ENCODE measurements around the gene OBI1.

DNA sequence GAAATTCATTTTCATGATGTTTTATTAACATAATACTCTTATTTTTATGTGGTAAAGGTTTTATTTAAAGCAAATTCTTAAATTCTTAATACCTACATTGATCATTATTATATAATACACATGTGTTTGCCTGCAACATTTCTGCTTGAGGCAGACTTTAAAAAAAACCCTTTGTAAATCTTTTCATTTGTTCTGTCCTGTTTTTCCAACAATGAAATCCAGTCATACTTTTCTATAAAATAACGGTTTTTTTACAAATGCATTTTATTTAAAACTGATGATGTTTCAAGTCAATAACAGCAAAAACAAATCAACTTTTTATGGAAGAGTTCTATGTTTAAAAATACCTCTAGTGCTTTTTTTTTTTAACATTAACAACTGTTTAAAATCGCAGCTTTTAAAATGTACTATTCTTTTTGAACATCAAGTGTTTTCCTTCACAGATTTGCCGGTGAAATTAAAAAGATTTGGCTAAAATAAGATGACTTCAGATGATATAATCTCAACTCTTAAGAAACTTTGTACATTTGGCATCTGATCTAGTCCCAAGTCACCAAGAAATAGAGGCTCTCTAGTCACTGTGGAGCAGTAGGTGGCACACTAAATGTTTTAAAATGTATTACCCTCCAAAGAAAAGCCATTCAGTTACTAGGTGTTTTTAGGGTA lies 60.7 kb downstream of the OBI1 start:
- no peak for TF ChIP-seq POLR2A (IDR thresholded peaks at IDR 0.05)
- TF ChIP-seq, protein P1, sequence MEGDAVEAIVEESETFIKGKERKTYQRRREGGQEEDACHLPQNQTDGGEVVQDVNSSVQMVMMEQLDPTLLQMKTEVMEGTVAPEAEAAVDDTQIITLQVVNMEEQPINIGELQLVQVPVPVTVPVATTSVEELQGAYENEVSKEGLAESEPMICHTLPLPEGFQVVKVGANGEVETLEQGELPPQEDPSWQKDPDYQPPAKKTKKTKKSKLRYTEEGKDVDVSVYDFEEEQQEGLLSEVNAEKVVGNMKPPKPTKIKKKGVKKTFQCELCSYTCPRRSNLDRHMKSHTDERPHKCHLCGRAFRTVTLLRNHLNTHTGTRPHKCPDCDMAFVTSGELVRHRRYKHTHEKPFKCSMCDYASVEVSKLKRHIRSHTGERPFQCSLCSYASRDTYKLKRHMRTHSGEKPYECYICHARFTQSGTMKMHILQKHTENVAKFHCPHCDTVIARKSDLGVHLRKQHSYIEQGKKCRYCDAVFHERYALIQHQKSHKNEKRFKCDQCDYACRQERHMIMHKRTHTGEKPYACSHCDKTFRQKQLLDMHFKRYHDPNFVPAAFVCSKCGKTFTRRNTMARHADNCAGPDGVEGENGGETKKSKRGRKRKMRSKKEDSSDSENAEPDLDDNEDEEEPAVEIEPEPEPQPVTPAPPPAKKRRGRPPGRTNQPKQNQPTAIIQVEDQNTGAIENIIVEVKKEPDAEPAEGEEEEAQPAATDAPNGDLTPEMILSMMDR (IDR thresholded peaks at IDR 0.05) = no peak
- no peak for TF ChIP-seq EP300 (IDR thresholded peaks at IDR 0.05)
